Amniotic epithelial cell (primary cell): ENCODE measurements around the gene TUBA3E.
A peak's percentile ranks its signal among the peaks of the same experiment; 100 is the strongest.
"Not testable (repeated sequence)": the region's sequence is repeated elsewhere in the genome, so short reads cannot be mapped to it uniquely, and the experiment has no call there.

Experiments used
- DNase-seq: peaks from one replicate; pipeline ENCODE4 v3.0.0-alpha.2; 2010; ENCODE audit warnings: low read depth

Gene TUBA3E

GRCh38 chr2:130162486-130162885, 35.8 kb downstream of the TUBA3E start:
- DNase-seq = not testable (repeated sequence)

- DNase-seq = peak; percentile 73
Measured at GRCh38 chr2:130160838-130161705, 37.2 kb downstream of the TUBA3E start.

DNA sequence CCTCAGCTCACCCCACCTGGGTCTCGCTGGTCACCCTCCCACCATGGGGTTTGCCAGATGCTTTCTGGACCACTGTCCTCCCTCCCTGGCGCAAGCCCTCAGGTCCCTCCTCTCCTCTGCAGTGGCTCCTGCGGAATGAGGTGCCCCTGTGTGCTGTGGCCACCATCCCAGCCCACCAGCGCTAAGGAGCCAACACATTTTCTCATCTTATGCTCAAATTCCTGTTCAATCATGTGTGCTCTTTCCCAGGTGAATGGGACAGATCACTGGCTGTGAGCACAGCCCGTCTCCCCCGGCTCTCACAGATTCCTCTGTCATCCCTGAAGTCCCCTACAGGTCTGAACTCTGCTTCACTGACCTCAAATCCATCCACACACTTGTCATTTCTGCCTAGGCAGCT, 38.1 kb downstream of the TUBA3E start:
- DNase-seq = no peak

- not testable (repeated sequence) for DNase-seq
Measured at GRCh38 chr2:130159376-130159775, 38.9 kb downstream of the TUBA3E start.

DNA sequence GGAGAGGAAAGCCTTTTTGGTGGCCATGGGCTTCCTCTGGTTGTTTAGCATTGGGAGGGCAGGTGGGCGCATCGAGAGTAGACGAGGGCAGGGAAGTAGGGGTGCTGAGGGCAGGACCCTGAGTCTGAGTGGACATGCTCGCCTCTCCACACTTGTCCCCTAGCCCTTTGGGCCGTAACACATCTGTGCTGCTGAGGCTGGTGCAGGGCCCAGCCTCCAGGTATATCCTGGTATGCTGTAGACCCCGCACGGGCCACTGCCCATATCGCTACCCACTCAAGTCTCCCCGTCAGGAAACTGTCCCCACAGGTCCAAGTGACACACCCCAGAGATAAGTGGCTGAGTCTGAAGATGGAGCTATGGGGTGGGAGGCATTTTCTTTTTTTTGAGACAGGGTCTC, 39.6 kb downstream of the TUBA3E start:
- DNase-seq = no peak

GRCh38 chr2:130157825-130158514, 40.3 kb downstream of the TUBA3E start:
- DNase-seq = peak; percentile 2

DNA sequence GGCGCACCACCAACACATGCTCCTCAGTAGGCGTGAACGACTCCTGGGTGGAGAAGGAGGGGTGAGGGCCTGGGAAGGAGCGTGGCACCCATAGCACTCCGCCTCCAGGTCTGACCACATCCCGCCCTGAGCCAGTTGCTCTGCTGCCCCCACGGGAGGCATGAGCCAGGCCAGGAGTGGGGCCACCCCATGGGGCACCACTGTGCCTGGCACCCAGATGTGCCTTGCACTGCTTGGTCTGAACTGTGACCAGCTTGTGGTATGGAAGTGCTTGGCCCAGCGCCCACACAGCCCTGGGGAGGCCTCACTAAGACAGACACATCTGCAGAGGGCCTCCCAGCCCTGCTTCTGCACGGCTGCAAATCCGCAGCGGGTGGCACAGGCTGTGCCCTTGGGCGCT, 40.9 kb downstream of the TUBA3E start:
- peak; percentile 14 for DNase-seq

- no peak for DNase-seq
Measured at GRCh38 chr2:130156624-130157004, 41.6 kb downstream of the TUBA3E start.

DNA sequence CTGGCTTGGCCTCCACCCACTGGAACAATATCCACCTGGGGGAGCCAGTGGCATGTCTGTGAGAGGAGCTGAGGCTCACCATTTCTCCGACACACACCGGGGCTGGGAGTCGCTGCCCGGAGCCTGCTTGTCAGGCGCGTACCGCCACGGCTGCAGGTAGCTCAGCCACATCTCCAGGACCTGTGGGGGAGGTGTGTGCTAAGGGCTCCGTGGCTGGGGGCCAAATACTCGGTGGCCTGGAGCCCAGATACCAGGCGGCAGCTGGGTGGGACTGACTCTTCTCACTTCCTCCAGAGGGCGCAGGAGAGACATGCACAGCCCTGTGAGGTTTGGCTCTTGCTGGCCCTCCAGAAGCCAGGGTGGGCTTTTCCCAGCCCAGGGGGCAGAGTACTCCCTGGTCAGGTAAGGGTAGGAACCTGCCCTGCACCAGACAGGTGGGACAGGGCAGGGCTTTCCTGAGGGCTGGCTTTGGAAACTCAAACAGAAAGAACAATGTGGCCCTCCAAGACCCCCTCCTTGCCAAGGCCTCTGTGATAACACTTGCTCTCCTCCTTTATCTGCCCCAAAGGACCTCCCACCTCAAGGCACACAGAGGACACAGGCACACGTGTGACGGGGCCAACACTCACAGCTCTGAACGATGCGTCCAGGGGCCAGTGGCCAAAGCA, 42.1 kb downstream of the TUBA3E start:
- DNase-seq = peak; percentile 42

DNA sequence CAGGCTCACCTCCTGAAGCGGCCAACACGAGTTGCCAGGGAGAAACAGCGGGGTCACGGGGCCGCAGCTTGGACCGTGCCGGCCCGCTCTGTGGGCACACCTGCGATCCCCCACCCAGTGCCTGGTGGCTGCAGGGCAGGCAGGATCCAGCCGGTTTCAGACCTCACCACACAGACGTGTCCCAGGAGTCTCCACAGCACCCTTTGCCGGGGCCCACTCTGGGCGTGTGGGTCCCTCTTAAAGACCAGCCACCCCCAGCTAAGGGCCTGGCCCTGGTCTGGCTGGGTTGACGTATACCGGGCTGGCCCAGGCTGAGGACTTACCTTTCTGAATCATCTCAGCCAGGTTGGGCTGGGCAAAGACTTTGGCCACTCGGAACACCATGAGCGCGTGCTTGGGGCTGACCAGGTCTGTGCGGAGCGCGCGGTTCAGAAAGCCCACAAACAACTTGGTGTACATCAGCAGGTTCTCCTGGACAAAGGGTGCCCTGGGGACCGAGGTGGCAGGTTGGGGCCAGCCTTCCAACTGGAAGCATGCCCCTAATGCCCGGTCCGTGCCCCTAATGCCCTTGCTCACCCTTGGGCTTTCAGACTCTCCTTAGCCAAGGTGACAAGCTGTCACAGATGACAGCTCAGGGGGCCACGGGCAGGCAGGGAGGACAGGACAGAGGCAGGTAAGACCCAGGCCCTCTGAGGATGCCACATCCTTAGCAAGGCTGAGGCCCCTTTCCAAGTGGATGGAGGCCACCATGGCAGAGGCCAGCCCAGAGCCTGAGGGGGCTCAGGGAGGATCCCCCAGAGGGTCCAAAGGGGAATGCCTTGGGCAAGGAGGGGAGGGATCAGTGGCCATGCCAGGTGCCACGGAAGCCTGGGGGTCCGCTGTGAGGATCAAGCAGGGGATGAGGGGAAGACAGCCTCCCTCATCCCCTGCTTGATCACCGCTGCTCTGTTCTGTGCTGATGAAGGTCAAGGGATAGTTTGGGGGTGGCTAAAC, 43.2 kb downstream of the TUBA3E start:
- no peak for DNase-seq

- not testable (repeated sequence) for DNase-seq
Measured at GRCh38 chr2:130154423-130154770, 43.8 kb downstream of the TUBA3E start.

- DNase-seq = not testable (repeated sequence)
Measured at GRCh38 chr2:130153721-130154422, 44.4 kb downstream of the TUBA3E start.

- DNase-seq = no peak
Measured at GRCh38 chr2:130152816-130153595, 45.2 kb downstream of the TUBA3E start.

DNA sequence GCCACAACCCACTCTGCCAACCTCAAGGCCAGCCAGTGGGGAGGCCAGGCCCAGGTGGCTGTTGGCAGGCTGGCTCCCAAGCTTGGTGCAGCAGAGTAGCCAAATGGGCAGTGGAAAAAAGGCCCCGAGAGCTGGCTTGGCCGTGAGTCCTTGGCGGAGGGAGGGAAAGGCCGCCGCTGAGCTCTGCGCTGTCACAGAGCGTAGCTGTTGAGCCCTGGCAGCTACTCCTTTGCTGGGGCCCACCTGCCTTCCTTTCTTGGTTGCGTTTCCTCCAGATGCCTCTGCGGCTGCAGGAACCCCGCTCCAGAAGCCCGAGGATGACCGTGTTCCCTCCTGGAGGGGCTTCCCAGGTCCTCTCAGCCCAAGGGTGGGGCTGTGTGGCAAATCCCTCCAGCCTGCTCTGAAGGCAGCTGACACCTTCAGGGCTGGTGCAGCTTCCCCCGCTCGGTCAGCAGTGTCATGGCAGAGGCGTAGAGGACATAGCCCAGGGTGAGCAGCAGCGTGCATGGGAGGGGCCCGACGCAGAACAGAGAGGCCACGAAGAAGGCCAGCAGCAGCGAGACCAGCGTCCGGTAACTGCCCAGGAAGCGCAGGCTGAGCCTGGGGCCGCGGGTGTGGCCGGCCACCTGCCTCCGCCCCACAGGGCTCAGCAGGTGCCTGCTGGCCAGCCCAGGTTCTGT, 46.0 kb downstream of the TUBA3E start:
- DNase-seq = not testable (repeated sequence)

GRCh38 chr2:130151145-130151512, 47.1 kb downstream of the TUBA3E start:
- DNase-seq = not testable (repeated sequence)

GRCh38 chr2:130150181-130151144, 47.8 kb downstream of the TUBA3E start:
- no peak for DNase-seq

GRCh38 chr2:130148515-130148914, 49.7 kb downstream of the TUBA3E start:
- DNase-seq = not testable (repeated sequence)

- peak; percentile 9 for DNase-seq
Measured at GRCh38 chr2:130145006-130145414, 53.2 kb downstream of the TUBA3E start, which contains the start of gene CCDC74B. TSS of gene CCDC74B (minus strand) at chr2:130145112. CDS start at chr2:130144996, 116 bp downstream.
